ENCODE data around the gene CACNB4. TPM values are rescaled to one million over a fixed set of nuclear protein-coding genes. Genes with fewer than 3 reads are reported as not detected.

CACNB4 gene
- total and polyA plus RNA-seq, 10 donors = 0.14 to 5.1 (median 1.6) TPM

DNA sequence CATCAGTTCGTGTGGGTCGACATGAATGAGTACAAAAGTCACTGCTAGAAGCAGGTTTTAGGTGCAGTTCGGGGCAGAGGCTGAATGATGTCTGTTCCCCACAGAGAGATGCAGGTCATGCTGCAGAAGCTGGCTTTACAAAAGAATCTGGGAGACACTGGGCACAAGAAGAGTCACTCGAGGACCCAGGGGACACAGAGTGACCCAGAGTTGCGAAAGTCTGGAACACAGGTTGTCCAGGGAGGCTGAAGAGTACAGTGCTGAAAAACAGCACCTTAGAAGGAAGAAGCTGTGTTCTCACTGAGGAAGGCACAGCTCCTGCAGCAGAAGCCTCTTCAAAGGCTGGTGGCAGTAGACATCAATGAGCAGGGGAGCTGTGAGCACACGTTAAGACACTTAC is 14.8 kb downstream of the CACNB4 start:
- intact Hi-C loops (cut with DNase I; ENCODE audit: low total_unique reads) = no loop called here
- TF ChIP-seq POLR2AphosphoS5 (IDR thresholded peaks at IDR 0.05) (no peak), POLR2A (IDR thresholded peaks at IDR 0.05) (no peak)
- TF ChIP-seq, protein P1, sequence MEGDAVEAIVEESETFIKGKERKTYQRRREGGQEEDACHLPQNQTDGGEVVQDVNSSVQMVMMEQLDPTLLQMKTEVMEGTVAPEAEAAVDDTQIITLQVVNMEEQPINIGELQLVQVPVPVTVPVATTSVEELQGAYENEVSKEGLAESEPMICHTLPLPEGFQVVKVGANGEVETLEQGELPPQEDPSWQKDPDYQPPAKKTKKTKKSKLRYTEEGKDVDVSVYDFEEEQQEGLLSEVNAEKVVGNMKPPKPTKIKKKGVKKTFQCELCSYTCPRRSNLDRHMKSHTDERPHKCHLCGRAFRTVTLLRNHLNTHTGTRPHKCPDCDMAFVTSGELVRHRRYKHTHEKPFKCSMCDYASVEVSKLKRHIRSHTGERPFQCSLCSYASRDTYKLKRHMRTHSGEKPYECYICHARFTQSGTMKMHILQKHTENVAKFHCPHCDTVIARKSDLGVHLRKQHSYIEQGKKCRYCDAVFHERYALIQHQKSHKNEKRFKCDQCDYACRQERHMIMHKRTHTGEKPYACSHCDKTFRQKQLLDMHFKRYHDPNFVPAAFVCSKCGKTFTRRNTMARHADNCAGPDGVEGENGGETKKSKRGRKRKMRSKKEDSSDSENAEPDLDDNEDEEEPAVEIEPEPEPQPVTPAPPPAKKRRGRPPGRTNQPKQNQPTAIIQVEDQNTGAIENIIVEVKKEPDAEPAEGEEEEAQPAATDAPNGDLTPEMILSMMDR (IDR thresholded peaks at IDR 0.05 in 8 of 11, conservative IDR thresholded peaks at IDR 0.05 in 3 of 11) = no peak
- H3K4me1 ChIP-seq = peaks cover 0 to 9% (median 0%) of the 10 kb centered on the region in 6 donors
- 76 to 86% (median 82%) methylated on average over 6 of the region's 6 CpGs for WGBS, 5 donors
- no peak for DNase-seq
- no peak overlapping the region for H3K4me3 ChIP-seq
- H3K36me3 ChIP-seq = no peaks in the 10 kb centered on the region
- H3K27me3 ChIP-seq (replicated peaks in 1 of 7) = no peaks in the 10 kb centered on the region
- no peak overlapping the region for H3K27ac ChIP-seq
- H3K9me3 ChIP-seq = no peaks in the 10 kb centered on the region

DNA sequence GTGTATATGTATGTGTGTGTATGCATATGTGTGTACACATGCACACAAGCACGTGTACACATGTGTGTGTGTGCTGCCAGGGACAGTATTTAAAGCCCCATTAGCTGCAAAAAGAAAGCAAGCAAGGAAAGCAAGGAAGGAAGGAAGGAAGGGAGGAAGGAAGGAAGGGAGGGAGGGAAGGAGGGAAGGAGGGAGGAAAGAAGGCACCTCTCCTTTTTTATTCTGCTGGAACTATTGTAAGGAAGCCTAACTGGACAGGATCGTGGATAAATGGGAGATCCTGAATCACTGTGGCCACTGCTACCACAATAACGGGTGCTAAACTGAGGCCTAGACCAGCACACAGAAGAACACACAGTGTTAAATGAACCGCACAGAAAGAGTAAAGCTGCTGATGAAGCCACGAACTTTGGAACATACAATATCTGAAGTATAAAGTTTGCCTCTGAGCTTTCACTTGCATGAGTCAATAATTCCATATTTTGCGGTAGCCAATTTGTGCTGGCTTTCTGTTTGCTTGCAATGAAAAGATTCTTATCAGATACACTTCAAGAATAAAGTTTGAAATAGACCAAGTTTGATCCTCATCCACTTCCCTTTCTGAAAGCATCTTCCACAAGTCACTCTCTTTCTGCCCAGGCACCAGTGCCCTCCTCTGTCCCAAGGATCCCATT is 15.5 kb downstream of the CACNB4 start:
- Histone ChIP-seq H3K9me3 (no peaks in the 10 kb centered on the region), H3K4me3 (no peak overlapping the region), H3K4me1 (peaks cover 0 to 1% (median 0%) of the 10 kb centered on the region in 6 donors), H3K27ac (no peak overlapping the region), H3K36me3 (no peaks in the 10 kb centered on the region), H3K27me3 (replicated peaks in 1 of 7) (no peaks in the 10 kb centered on the region)
- TF ChIP-seq POLR2A (IDR thresholded peaks at IDR 0.05) (no peak), POLR2AphosphoS5 (IDR thresholded peaks at IDR 0.05) (no peak)
- TF ChIP-seq, protein P1 (IDR thresholded peaks at IDR 0.05 in 8 of 11, conservative IDR thresholded peaks at IDR 0.05 in 3 of 11) = no peak
- no peak for DNase-seq
- intact Hi-C loops (cut with DNase I; ENCODE audit: low total_unique reads) = no loop called here
- WGBS, 5 donors = 73 to 85% (median 78%) methylated on average over 6 of the region's 6 CpGs

DNA sequence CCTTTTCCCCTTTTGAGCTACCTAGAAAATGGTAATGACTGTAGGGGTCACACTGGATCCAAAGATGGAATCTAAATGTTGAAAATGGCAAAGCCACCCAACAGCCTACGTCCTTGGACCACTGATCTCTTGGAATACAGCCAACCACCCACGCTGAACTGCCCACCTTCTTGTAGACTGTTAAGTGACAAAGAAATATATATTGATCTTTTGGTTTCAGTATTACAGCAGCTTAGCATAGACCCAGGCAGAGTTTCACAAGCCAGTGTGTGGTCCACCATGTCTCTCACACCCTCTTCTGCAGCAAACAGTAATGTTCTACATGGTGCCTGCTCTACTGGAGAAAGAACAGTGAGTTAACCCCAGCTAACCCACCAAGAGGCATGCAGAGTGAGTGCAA is 20.2 kb downstream of the CACNB4 start:
- 69 to 90% (median 76%) methylated on average over 2 of the region's 2 CpGs for WGBS, 5 donors
- no peaks in the 10 kb centered on the region for H3K9me3 ChIP-seq
- TF ChIP-seq POLR2A (IDR thresholded peaks at IDR 0.05) = no peak
- TF ChIP-seq POLR2AphosphoS5 (IDR thresholded peaks at IDR 0.05) = no peak
- TF ChIP-seq, protein P1 (IDR thresholded peaks at IDR 0.05 in 8 of 11, conservative IDR thresholded peaks at IDR 0.05 in 3 of 11) = no peak
- no peak overlapping the region for H3K4me3 ChIP-seq
- no peaks in the 10 kb centered on the region for H3K36me3 ChIP-seq
- no peak for DNase-seq
- H3K27me3 ChIP-seq (replicated peaks in 1 of 7) = no peaks in the 10 kb centered on the region
- no peaks in the 10 kb centered on the region for H3K4me1 ChIP-seq
- no peak overlapping the region for H3K27ac ChIP-seq
- intact Hi-C loops (cut with DNase I; ENCODE audit: low total_unique reads) = no loop called here

DNA sequence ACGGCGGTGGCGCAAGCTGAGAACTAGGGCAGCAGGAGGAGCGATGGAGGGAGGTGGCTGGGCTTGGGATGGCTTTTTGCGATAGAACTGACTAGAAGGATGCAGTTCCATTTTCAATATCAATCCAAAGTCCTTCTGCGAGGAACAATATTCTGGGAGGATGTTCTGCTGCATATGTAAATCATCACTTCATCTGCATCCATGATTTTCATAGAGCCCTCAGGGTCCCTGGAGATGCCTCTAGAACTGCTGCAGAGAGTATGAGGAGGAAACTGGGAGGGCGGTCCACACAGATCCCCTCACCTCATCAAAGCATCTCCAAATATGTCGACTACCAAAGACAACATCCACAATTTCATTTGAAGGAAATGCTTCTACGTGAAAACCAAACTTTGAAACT is 20.8 kb downstream of the CACNB4 start:
- Histone ChIP-seq H3K36me3 (no peaks in the 10 kb centered on the region), H3K9me3 (no peaks in the 10 kb centered on the region), H3K27ac (no peak overlapping the region), H3K4me3 (no peak overlapping the region), H3K27me3 (replicated peaks in 1 of 7) (no peaks in the 10 kb centered on the region), H3K4me1 (no peaks in the 10 kb centered on the region)
- intact Hi-C loops (cut with DNase I; ENCODE audit: low total_unique reads) = no loop called here
- TF ChIP-seq, protein P1 (IDR thresholded peaks at IDR 0.05 in 8 of 11, conservative IDR thresholded peaks at IDR 0.05 in 3 of 11) = no peak
- no peak for TF ChIP-seq POLR2A (IDR thresholded peaks at IDR 0.05)
- no peak for TF ChIP-seq POLR2AphosphoS5 (IDR thresholded peaks at IDR 0.05)
- no peak for DNase-seq
- 92 to 96% (median 95%) methylated on average over 9 of the region's 9 CpGs for WGBS, 5 donors
